NCI-H82 (cell line): ENCODE results near the gene ORM1.

Source experiments
- DNase-seq: peaks from one replicate; lab custom pipeline; 2025; lab: John Stamatoyannopoulos, UW

The ORM1 gene

GRCh38 chr9:114287763-114288192 lies 35.1 kb upstream of the ORM1 start:
- DNase-seq: no peak

DNA sequence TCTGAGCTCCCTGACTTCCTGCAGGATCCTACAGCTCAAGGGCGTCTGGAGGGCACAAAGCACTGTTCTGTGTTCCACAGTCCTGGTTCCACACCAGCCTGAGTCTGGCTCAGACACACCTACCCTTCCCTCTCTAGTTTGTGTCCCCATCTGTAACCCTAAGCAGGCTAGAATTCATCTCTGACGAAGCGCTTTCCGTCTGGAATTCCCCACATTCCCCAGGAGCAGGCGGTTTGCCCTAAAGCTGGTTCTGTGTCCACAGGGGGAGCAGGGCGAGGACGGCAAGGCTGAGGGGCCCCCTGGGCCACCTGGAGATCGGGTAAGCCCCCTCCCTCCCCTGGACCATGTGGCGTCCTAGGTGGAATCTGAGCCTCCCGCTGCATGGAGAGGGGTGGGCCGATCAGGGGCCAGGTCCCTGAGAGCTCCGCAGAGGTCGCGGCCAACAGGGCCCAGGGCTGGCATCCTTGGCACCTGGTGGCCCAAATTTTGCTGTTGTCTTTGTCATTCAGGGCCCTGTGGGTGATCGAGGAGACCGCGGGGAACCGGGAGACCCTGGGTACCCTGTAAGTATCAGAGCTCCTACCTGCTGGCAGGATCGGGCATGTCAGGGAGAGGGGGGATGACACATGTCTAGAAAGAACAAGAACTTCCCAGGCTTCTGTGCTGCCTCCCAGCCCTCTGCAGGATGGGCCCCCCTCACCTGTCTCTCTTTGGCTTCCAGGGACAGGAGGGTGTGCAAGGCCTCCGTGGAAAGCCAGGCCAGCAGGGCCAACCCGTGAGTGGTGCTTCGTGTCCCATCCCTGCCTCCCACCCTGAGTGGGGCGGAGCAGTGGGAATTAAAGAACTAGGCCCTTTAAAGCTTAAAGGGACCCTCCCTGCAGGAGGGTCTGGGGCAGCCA lies 34.5 kb upstream of the ORM1 start:
- peak; percentile 60 for DNase-seq

- no peak for DNase-seq
Measured at GRCh38 chr9:114289106-114289505, 33.8 kb upstream of the ORM1 start.

- DNase-seq: no peak
Measured at GRCh38 chr9:114289571-114290481, 33.1 kb upstream of the ORM1 start.

DNA sequence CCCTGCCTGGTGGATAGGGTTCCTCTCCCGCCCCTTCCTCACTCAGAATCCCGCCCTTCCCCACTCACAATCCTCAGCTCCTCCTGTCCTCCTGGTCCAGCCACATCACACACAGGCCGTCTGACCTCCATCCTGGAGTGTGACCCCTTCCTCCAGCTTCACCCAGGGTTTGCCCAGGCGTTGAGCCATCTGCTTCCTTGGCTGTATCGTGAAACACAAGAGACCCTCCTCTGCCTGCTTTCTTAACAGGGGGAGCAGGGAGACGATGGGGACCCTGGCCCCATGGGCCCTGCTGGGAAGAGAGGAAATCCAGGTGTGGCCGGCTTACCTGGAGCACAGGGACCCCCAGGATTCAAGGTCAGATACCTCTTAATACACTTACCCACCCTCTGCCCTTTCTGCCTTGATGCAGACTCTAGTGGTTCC lies 32.3 kb upstream of the ORM1 start:
- DNase-seq: no peak

- peak; percentile 84 for DNase-seq
Measured at GRCh38 chr9:114291064-114291474, 31.8 kb upstream of the ORM1 start.

DNA sequence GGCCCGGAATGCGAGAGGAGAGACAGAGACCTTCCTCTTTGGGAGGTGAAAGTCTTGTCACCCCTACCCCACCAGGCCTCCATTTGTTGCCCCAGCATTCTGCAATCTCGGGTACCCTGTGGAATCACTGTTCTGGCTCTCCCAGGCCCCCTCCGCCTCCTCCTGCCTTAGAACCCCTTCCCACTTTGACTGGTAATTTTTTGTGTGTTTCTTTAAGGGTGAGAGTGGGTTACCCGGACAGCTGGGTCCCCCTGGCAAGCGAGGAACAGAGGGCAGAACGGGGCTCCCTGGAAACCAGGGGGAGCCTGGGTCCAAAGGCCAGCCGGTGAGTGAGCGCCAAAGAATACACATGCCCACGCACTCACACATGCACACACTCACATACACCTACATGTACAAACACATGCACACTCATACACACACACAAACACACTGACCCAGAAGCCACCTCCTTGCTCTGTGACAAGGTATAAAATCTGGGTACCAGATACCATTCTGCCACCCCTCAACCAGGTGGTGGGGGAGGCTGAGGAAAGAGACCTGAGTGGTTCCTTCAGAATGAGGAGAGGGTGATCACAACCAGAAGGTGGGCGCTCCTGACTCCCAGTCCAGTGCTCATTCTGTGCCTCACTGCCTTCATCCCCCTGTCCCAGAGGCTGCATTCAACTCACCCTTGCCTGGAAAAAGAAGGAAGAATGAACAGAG lies 30.9 kb upstream of the ORM1 start:
- DNase-seq: no peak

- no peak for DNase-seq
Measured at GRCh38 chr9:114294664-114295063, 28.2 kb upstream of the ORM1 start.

DNA sequence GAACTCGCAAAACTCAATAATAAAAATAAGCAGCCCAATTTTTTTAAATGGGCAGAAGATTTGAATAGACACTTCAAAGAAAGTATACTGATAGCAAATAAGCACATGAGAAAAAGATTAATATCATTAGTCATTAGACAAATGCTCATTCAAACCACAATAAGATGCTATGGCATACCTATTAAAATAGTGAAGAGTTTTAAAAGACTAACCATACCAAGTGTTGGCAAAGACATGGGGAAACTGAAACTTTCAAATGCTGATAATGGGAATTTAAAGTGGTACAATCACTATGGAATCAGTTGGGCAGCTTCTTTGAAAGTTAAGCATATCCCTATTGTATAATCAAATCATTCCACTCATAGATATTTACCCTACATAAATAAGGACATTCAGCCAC lies 26.6 kb upstream of the ORM1 start:
- no peak for DNase-seq

GRCh38 chr9:114299286-114300152 lies 23.4 kb upstream of the ORM1 start:
- DNase-seq: no peak

DNA sequence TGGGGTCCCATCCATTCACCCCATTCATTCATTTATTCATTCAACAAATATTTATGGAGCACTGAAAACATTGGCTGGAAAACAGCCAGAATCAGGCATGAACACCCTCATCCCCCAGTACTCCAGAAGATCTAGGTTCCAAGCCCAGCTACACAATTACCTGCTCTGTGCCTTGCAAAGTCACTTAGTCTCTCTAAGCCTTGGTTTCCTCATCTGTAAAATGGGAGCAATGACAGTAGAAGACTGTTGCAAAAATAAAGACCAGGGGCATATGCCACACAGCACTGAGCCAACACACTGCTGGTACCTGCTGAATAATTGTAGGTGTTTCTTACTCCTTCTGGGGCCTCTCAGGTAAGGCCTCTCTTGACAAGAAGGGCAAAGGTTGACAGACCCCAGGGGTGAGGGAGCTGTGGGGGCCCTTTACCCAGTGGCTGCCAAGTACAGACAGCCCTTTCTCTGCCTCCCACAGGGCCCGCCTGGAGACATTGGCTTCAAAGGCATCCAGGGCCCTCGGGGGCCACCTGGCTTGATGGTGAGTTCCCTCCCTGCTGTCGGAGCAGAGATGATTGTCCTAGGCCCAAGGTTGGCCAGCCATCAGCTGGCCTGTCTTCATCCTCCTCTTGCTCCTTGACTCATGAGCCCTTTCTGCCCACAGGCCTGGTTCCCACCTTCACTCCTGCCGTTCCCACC lies 22.6 kb upstream of the ORM1 start:
- DNase-seq: no peak

DNA sequence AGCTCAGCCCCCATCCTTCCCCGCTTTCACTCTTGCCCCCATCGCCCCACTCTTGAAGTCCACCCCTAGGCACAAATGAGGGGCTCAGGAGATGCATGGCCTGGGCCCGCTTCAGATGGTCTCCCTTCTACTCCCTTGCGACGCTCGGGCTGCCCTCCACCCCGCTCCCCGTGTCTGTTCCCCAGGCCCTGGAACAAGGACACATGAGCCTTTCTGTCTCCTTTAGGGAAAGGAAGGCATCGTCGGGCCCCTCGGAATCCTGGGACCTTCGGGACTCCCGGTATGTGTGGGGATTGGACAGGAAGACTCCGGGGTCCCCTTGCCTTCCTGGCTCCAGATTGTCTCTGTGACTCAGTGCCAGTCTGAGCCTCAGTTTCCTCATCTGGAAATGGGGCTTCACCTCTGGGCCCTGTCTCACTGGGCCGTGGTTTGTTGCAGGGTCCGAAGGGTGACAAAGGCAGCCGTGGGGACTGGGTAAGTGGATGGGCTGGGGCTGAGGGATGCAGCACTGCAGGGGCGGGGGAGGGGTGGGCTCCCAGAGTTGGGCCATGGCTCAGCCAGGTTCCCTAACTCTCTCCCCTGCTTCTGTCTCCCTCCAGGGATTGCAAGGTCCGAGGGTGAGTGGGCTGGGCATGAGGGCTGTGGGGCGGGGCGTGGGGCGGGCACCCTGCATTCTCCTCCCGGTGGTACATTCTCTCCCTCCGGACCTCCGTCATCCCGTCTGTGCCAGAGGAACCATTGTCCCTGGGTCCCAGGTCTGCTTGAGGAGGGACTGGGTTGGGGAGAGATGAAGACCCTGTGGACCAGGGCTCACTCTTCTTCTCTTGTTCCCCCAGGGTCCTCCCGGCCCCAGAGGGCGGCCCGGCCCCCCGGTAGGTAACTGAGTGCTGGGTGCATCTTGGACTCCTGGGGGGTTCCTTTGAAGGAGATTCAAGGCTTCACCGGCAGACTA lies 21.8 kb upstream of the ORM1 start:
- DNase-seq: no peak

DNA sequence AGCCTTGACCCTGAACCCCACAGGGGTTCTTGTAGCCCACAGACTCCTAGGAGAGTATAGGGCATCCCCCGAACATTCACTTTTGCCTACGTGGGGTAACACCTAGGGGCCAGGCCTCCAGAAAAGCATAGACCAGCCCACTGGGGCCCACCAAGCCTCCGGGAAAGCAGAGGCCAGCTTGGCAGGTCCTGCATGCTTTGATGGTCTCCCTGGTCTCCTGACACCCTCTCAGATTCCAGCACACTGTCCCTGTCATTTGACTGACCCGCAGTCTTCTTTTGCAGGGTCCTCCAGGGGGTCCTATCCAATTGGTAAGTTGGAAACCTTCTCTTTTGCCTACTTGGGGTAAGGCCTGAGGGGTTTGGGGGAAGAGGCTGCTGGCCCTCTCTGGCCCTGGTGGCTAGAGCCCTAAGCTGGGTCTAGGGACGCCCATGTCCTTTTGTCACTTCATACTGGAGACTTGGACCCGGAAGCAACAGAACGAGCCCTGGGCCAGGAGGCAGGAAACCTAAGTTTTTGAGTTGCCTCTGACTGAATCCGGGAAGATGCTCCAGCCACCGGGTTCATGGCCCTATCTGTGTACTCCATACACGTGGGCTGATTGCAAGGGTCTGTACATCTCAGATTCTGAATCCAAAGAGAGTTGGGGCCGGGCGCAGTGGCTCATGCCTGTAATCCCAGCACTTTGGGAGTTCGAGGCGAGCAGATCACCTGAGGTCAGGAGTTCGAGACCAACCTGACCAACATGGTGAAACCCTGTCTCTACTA lies 20.9 kb upstream of the ORM1 start:
- no peak for DNase-seq

- no peak for DNase-seq
Measured at GRCh38 chr9:114302727-114303126, 20.2 kb upstream of the ORM1 start.

DNA sequence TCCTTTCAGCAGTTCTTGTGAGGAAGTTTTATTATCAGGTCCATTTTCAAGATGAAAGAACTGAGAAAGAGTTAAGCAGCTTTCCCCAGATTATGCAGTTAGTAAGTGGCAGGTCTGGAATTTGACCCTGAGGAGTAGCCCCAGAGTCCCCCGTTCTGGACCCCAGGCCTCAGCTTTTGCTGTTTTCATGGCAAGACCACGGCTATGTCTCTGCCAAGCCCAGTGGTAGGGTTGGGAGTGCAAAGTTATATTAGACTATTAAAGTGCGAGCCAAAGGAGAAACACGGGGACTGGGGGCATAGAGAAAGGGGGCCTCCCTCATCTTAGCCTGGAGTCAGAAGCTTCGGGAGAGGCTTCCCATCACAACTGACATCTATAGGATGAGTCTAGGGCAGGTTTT lies 19.3 kb upstream of the ORM1 start:
- no peak for DNase-seq

- DNase-seq: peak; percentile 72
Measured at GRCh38 chr9:114303977-114304376, 18.9 kb upstream of the ORM1 start.

- DNase-seq: no peak
Measured at GRCh38 chr9:114304416-114305188, 18.3 kb upstream of the ORM1 start.

GRCh38 chr9:114307899-114308267 lies 15.0 kb upstream of the ORM1 start:
- no peak for DNase-seq
